GM12864 (cell line): ENCODE data around the gene C1orf87.

ENCODE experiments used
- DNase-seq: peaks from one replicate; pipeline ENCODE4 v3.0.0-alpha.2; 2011; ENCODE audit warnings: low read depth
- H3K4me3 ChIP-seq: 2 replicates; pipeline ENCODE4 v1.5.1; 2011; ENCODE audit warnings: mild to moderate bottlenecking, low read depth, low read length, control low read depth
- CTCF ChIP-seq: IDR thresholded peaks from 2 replicates; pipeline ENCODE4 v1.5.1; 2011; ENCODE audit warnings: low read depth, mild to moderate bottlenecking, moderate library complexity, low read length, control low read depth, inconsistent platforms; ENCODE audit errors: missing control alignments

Gene C1orf87

GRCh38 chr1:59949648-59950047 is 123.9 kb downstream of the C1orf87 start:
- no peak for TF ChIP-seq CTCF
- no peak overlapping the region for H3K4me3 ChIP-seq
- DNase-seq, result no peak

DNA sequence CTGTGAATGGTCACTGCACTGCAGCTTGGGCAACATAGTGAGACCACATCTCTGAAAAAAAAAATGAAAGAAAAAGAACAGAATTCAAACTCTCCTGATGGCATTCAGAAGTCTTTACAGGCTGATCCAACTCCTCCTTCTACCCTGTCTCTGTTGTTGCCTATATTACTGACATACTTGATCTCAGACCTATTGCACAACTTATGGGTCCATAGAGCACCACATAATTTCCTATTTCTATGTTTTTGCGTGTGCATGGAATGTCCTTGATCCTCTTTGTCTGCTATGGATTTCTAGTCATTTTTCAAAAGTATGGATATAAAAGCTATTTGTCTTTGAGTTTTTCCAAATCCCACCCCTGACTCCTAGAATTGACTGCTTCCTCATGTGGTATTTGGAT is 124.6 kb downstream of the C1orf87 start:
- no peak overlapping the region for H3K4me3 ChIP-seq
- TF ChIP-seq CTCF, result no peak
- DNase-seq, result no peak

DNA sequence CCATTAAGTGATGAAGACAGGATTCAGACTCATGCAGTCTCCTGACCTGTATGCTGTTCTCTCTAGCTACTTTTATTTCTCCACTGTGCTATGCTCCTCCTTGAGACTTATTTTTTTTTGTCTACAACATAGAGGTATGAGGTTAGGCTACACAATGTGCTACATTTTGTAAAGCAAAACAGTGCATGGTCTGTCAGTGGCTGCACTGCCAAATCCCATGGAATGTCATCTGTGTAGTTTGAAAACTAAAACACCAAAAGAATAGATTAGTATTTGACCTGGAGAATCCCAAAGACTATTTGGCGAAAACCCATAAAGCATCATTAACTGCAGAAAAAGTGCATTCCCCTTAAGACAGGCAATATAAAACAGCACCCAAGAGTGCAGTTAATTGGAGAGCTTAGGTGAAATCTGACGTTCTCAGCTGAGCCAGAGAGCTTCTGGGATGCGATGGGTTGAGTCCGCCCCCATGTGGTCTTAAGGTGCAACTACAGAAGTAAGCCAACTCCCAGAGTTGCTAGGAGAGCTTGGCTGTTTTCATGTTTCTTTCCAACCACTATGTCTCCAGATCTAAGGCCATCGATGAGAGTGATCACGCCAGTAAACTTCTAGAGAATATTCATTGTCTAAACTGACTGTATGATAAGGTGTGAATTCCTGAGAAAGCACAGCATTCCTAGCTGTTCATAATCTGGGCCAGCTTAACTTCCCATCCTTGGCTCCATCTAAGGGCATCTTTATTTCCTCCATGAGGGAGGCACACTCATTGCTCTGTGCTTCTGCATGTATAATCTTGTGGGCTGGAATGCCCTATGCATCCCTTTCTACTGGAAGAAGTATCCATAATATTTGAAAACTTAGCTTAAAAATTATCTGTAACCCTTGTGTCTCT is 126.3 kb downstream of the C1orf87 start:
- TF ChIP-seq CTCF, result peak; percentile 96
- peak; percentile 13 for DNase-seq
- no peak overlapping the region for H3K4me3 ChIP-seq

- TF ChIP-seq CTCF, result no peak
- H3K4me3 ChIP-seq, result no peak overlapping the region
- DNase-seq, result no peak
These were observed 127.8 kb downstream of the C1orf87 start for GRCh38 chr1:59945790-59946189.
